GM12801 (cell line): ENCODE measurements around the gene FAM9C.

Experiments used
- TF ChIP-seq, protein P1 (sequence below): IDR thresholded peaks from one replicate; pipeline ENCODE4 v1.5.1; 2011; ENCODE audit warnings: control low read depth; ENCODE audit not compliant: insufficient read length; ENCODE audit errors: extremely low read depth

The FAM9C gene

GRCh38 chrX:13001961-13002671 is 42.3 kb downstream of the FAM9C start:
- TF ChIP-seq, protein P1, sequence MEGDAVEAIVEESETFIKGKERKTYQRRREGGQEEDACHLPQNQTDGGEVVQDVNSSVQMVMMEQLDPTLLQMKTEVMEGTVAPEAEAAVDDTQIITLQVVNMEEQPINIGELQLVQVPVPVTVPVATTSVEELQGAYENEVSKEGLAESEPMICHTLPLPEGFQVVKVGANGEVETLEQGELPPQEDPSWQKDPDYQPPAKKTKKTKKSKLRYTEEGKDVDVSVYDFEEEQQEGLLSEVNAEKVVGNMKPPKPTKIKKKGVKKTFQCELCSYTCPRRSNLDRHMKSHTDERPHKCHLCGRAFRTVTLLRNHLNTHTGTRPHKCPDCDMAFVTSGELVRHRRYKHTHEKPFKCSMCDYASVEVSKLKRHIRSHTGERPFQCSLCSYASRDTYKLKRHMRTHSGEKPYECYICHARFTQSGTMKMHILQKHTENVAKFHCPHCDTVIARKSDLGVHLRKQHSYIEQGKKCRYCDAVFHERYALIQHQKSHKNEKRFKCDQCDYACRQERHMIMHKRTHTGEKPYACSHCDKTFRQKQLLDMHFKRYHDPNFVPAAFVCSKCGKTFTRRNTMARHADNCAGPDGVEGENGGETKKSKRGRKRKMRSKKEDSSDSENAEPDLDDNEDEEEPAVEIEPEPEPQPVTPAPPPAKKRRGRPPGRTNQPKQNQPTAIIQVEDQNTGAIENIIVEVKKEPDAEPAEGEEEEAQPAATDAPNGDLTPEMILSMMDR = no peak

DNA sequence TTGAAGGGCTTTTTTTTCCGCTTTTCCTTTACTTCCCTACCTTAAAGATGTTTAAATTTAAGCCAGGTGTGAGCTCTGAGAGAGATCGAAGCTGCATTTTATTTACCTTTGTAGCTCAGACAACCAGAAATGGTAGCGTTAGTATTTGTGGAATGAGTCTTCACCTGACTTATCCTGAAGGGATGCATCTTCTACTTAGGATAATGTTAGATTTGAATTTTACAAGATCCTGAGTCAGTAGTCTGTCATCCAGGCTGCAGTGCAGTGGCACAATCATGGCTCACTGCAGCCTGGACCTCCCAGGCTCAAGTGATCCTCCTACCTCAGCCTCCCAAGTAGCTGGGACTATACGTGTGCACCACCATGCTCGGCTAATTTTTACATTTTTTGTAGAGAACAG is 43.3 kb downstream of the FAM9C start:
- TF ChIP-seq, protein P1 = no peak

GRCh38 chrX:13000301-13000811 is 44.1 kb downstream of the FAM9C start:
- TF ChIP-seq, protein P1 = no peak

DNA sequence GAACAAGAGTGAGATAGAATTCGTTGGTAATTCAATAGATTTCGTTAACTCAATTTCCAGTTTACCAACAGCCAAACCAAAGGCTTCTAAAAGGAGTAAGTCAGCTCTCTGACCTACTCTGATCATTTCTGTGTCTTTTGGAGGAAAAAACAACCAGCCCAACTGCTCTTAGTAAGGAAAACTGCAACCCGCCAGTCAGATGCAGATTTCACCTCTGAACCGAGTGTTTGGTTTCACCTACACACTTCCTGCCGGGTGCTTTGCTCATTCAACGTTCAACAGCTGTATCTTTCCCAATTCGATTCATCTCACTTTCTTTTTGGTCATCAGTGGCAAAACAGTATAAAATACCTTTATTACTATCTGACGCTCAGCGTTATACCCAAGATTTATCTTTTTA is 45.0 kb downstream of the FAM9C start:
- TF ChIP-seq, protein P1 = no peak

DNA sequence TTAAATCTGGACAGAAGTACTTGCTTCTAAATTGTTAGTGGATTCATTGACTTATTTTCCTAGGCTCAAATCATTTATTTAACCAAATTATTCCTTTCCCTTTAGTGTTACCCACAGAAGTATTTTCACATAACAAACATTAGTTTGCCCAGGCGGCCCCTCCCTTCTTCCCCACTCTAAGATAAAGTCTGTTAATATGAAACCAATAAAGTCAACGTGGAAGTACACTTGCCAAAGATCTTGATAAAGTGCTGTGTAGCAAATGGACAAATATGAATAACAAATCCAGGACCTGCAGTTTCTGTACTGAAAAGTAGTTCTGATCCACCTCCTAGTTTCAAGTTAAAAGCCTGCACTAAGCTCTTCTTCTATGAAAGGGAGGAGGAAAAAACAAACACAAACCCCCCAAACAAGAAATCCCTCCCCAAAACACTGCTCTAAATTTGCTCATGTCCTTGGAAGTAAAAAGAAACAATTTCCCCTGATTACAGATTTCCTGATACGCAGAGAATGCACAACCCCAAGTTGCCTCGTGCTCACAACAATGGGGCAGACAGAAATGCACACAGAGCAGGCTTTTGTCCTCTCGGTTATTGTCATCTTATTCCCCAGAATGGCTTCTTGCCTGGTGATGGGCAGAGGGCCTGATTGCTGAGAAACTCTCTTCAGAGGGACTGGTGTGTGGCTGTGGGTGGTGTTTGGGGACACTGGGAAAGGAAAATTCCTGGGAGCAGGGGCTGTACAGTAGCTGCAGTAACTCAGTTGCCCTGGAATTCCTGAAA is 46.3 kb downstream of the FAM9C start:
- TF ChIP-seq, protein P1 = no peak

GRCh38 chrX:12996934-12997435 is 47.4 kb downstream of the FAM9C start:
- TF ChIP-seq, protein P1 = no peak

DNA sequence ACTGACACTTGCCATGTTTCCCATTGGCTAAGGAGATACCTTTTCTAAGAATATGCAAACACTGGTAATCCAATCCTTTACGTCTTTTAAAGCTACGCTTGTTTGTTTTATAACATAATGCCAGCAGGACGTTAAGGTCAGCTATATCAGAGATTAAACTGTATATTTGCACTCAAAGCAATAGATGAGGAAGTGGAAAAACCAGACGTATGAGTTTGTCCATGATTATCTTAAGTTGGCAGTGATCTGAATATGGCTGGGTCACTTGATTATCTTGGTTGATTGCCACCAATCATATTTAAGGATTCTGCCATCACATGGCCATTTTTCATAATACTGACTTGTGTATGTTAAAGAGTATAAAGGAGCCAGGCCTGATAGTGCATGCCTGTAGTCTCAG is 50.1 kb downstream of the FAM9C start:
- TF ChIP-seq, protein P1 = no peak
